ENCODE measurements around the gene VWCE. TPM values are rescaled to one million over a fixed set of nuclear protein-coding genes. Genes with fewer than 3 reads are reported as not detected.

The VWCE gene
- total RNA-seq, 1 donor from 2014 or later: 27.3 TPM

DNA sequence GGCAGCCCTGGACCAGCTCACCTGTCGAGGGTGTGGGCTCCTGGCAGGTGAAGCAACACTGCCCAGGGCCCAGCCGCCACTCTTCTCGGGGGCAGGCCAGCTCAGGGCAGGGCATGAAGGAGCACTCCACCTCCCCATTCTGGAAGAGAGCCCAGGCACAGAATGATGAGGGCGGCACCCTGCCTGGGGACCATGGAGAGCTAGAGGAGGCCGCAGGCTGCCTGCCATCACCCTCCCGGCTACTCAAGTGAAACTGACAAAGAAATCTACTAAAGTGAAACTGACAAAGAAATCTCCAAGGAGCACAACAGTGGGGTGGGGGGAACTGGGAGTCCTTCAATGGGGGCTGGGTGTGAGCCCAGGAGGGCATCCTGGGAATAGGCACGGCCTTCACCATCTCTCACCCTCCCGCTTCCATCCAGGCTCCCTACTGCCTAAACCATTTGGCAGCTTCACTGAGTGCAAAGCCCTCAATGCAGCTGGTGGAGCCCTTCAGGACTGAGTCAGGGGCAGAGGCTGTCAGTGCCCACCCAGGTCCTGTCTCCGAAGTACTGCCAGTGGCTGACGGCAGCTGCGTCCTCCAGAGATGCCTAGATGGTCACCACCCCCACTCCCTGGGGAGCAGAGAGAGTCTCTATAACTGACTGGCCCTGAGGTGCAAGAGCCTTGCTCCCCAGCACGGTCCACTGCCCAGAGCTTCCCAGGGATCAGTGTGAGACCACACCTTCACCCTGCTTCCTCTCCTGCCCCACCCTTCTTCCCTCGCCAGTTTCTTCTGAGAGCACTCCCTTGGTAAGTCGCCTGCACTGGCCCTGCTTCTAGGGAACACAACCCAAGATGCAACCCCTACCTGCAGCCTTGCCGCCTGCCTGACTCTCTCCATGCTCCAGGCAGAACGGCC lies 21.7 kb downstream of the VWCE start:
- TF ChIP-seq, protein P1, sequence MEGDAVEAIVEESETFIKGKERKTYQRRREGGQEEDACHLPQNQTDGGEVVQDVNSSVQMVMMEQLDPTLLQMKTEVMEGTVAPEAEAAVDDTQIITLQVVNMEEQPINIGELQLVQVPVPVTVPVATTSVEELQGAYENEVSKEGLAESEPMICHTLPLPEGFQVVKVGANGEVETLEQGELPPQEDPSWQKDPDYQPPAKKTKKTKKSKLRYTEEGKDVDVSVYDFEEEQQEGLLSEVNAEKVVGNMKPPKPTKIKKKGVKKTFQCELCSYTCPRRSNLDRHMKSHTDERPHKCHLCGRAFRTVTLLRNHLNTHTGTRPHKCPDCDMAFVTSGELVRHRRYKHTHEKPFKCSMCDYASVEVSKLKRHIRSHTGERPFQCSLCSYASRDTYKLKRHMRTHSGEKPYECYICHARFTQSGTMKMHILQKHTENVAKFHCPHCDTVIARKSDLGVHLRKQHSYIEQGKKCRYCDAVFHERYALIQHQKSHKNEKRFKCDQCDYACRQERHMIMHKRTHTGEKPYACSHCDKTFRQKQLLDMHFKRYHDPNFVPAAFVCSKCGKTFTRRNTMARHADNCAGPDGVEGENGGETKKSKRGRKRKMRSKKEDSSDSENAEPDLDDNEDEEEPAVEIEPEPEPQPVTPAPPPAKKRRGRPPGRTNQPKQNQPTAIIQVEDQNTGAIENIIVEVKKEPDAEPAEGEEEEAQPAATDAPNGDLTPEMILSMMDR (IDR thresholded peaks at IDR 0.05; ENCODE audit: partially characterized antibody, unreplicated experiment): no peak
- Mint-ChIP-seq H3K9me3 (ENCODE audit: unreplicated experiment) (peaks cover 2% of the 10 kb centered on the region), H3K27ac (ENCODE audit: unreplicated experiment) (no peak overlapping the region), H3K4me1 (ENCODE audit: low read depth, unreplicated experiment) (peaks cover 3% of the 10 kb centered on the region), H3K36me3 (ENCODE audit: unreplicated experiment) (no peaks in the 10 kb centered on the region), H3K27me3 (ENCODE audit: unreplicated experiment) (peaks cover 3% of the 10 kb centered on the region), H3K4me3 (ENCODE audit: unreplicated experiment) (no peak overlapping the region)
- no peak for DNase-seq

DNA sequence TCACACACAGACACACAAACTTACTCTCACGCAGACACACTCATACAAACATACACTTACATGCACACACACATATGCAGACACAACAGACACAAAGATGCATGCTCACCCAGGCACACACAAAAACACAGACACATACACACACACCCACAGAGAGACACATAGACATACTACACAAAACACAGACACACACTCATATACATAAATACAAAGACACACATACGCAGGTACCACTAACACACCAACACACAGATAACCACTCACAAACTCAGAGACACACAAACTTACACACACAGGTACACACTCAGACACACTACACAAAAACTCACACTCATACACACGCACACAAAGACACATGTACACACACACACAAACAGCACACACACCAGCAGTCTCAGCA lies 22.4 kb downstream of the VWCE start:
- Mint-ChIP-seq H3K27me3 (ENCODE audit: unreplicated experiment) (peaks cover 3% of the 10 kb centered on the region), H3K27ac (ENCODE audit: unreplicated experiment) (no peak overlapping the region), H3K36me3 (ENCODE audit: unreplicated experiment) (no peaks in the 10 kb centered on the region), H3K4me1 (ENCODE audit: low read depth, unreplicated experiment) (no peaks in the 10 kb centered on the region), H3K9me3 (ENCODE audit: unreplicated experiment) (peaks cover 3% of the 10 kb centered on the region), H3K4me3 (ENCODE audit: unreplicated experiment) (no peak overlapping the region)
- no peak for DNase-seq
- TF ChIP-seq, protein P1 (IDR thresholded peaks at IDR 0.05; ENCODE audit: partially characterized antibody, unreplicated experiment): no peak

DNA sequence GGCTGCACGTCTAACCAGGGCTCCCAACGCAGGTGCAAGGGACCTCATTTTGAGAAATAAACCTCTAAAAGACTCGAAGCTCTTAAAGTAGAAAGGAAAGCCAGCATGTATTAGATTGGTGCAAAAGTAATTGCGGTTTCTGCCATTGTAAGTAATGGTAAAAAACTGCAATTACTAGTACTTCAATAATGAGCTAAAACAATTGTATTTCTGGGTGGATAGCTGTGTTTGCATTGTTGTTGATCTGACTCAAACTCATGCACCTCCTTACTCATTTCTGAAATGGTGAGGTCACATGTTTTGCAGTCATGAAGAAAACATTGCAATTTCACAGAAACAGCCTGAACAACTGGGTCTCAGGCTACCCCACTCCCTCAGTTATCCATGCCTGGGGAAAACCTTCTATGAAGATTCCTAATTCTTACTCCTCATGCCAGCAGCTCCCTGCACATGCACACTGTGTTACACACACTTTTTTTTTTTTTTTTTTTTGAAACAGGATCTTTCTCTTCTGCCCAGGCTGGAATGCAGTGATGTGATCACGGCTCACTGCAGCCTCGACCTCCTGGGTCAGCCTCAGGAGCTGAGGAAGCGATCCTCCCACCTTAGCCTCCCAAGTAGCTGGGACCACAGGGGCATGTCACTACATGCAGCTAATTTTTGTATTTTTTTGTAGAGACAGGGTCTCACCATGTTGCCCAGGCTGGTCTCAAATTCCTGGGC lies 24.6 kb downstream of the VWCE start:
- no peak overlapping the region for H3K27ac Mint-ChIP-seq (ENCODE audit: unreplicated experiment)
- TF ChIP-seq, protein P1 (IDR thresholded peaks at IDR 0.05; ENCODE audit: partially characterized antibody, unreplicated experiment): no peak

DNA sequence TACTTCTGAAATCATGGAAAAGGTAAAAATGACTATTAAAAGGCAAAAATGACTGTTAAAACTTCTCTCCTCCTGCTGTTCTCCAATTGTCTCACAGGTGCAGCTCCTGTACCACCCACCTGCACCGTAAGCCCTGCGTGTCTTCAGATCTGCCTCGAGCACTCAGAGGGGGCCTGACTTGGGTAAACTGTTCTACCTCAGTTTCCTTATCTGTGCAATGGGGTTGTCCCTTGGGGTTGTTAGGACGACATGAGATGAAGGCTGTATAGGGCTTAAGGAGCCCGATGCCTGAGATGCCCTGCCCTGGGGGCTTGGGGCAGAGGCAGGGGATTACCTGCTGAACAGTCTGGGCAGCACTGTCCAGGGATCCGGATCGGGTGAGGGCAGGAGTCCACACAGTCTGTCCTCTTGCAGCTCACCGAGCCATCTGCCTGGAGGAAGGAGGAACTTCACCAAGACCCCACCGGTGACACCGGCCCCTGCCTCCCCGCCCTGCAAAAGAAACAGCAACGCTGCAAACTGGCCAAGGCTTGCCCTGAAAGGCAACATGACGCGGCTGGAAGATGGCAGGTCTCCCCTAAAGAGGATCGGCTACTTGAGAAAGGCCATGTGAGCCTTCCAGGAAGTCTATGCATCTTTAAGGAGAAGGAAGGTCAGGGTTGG lies 26.4 kb downstream of the VWCE start:
- H3K36me3 Mint-ChIP-seq (ENCODE audit: unreplicated experiment): no peaks in the 10 kb centered on the region
- no peaks in the 10 kb centered on the region for H3K4me1 Mint-ChIP-seq (ENCODE audit: low read depth, unreplicated experiment)
- TF ChIP-seq, protein P1 (IDR thresholded peaks at IDR 0.05; ENCODE audit: partially characterized antibody, unreplicated experiment): no peak
- H3K4me3 Mint-ChIP-seq (ENCODE audit: unreplicated experiment): no peak overlapping the region
- no peak overlapping the region for H3K27ac Mint-ChIP-seq (ENCODE audit: unreplicated experiment)
- no peaks in the 10 kb centered on the region for H3K27me3 Mint-ChIP-seq (ENCODE audit: unreplicated experiment)
- H3K9me3 Mint-ChIP-seq (ENCODE audit: unreplicated experiment): peaks cover 2% of the 10 kb centered on the region
- DNase-seq: no peak

More for the DNA sequence above, 24.6 kb downstream of the VWCE start:
- no peaks in the 10 kb centered on the region for H3K36me3 Mint-ChIP-seq (ENCODE audit: unreplicated experiment)
- H3K4me1 Mint-ChIP-seq (ENCODE audit: low read depth, unreplicated experiment): no peaks in the 10 kb centered on the region
- peaks cover 3% of the 10 kb centered on the region for H3K27me3 Mint-ChIP-seq (ENCODE audit: unreplicated experiment)
- no peak for DNase-seq
- peaks cover 4% of the 10 kb centered on the region for H3K9me3 Mint-ChIP-seq (ENCODE audit: unreplicated experiment)
- H3K4me3 Mint-ChIP-seq (ENCODE audit: unreplicated experiment): no peak overlapping the region

All from glutamatergic neuron (in vitro differentiated cells).